GM19452 (cell line): ENCODE data around the gene POTEG.
"Not testable (repeated sequence)": the region's sequence is repeated elsewhere in the genome, so short reads cannot be mapped to it uniquely, and the experiment has no call there.

Experiments
- ATAC-seq: cut with Tn5 transposase; IDR thresholded peaks from one replicate; pipeline ENCODE4 v1.9.1; 2021; ENCODE audit not compliant: unreplicated experiment

Gene POTEG

DNA sequence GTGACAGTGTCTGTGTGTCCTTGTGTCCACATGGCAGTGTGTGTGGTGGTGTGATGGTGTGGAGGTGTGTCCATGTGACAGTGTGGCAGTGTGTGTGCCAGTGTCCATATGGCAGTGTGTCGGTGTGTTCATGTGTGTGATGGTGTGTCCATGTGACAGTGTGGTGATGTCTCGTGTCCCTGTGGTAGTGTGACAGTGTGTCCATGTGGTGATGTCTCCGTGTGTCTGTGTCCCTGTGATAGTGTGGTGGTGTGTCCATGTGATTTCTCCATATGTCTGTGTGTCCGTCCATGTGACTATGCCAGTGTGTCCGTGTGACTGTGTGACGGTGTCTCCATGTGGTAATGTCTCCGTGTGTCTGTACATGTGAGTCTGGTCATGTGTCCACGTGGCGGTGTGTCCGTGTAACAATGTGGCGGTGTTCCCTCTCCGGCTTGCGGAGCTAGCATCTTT, 59.7 kb downstream of the POTEG start:
- not testable (repeated sequence) for ATAC-seq

- ATAC-seq = not testable (repeated sequence)
Measured at GRCh38 chr14:19372813-19373500, 61.2 kb downstream of the POTEG start.

DNA sequence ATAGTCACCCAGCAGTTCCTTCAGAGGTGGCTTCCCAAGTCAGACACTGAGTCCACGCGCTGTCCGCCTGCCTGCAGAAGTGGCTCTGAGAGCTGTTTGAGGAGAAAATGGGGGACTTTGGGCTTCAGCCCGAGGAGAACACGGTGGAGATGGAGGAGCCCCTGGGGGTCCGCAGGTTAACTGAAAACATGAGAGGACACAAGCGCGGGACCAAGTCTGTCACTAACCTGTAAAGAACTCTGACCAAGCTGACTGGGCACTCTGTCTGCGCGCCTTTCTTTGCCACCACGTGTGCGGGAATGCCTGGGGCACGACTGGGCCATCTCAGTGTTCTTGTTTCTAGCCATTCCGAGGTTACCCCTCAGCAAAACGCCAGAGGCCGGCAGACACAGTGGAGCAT, 62.4 kb downstream of the POTEG start:
- ATAC-seq = not testable (repeated sequence)

DNA sequence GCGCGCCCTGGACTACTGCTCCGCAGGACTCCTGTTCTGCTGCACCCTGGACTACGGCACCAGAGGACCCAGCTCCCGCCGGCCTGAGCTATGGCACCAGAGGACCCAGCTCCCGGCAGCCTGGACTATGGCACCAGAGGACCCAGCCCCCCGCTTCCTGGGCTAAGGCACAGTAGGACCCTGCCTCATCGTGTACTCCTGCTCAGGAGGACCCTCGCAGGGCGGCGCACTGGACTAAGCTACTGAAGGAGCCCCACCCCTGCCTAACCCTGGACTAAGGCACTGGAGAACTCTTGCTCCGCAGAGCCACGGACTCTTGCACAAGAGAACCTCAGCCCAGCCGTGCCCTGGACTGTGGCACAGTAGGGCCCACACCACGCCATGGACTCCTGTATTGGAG, 71.3 kb downstream of the POTEG start:
- not testable (repeated sequence) for ATAC-seq

DNA sequence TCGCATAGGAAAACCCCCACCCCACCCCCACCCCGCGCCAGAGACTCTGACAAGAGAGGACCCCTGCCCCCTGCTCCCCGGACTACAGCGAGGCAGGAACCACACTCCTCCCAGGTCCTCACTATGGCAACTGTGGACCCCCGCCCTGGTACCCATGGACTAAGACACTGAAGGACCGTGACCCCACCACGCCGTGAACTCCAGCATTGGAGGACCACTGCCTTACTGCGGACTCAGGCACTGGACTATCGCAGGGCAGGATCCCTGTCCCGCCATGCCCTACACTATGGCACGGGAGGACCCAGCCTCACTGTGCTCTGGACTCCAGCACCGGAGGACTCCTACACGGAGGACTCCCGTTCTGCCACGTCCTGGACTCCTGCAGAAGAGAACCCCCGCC, 71.8 kb downstream of the POTEG start:
- not testable (repeated sequence) for ATAC-seq

DNA sequence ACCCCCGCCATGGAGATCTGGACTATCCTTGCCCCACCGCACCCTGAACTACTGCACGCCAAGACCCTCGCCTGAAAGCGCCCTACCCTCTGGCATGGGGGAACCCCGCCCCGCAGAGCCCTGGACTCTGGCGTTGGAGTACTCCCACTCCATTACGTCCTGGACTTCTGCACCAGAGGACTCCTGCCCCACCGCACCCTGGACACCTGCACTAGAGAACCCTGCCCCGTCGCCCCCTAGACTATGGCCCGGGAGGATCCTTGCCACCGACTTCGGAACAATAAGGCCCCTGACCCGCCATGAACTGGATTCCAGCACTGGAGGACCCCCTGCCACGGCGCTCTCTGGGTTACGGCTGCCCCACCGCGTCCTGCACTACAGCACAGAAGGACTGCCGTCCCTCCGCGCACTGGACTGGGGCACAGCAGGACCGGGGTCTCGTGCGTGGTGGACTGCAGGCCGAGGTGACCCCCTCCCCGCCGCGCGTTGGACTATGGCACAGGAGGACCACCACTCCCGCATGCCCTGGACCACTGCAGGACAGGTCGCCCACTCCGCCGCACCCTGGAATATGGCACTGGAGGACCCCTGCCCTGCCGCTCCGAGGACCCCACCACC, 72.4 kb downstream of the POTEG start:
- not testable (repeated sequence) for ATAC-seq

- not testable (repeated sequence) for ATAC-seq
Measured at GRCh38 chr14:19360937-19361635, 73.1 kb downstream of the POTEG start.
